Tibial artery (tissue), 4 donors: Measurements from ENCODE around the gene GOLGB1.

Experiments used
- DNase-seq, 2 donors: peaks; one replicate each; pipeline ENCODE4 v3.0.0-alpha.2; 2019
- H3K27ac ChIP-seq, 2 donors: fragments of 200-600 bp; sonication (generic) in 1 of 2; 1 replicate in 1 of 2; 2 replicates in 1 of 2; pipeline ENCODE4 v1.5.1; 2018 to 2019; ENCODE audit warnings: mild to moderate bottlenecking in 1 of 2
- H3K27me3 ChIP-seq, 2 donors: fragments of 200-600 bp; sonication (generic) in 1 of 2; one replicate each; pipeline versions ENCODE4 v1.5.1 to v1.6.0; 2016 to 2019
- H3K36me3 ChIP-seq, 3 donors: fragments of 200-600 bp; sonication (generic) in 2 of 3; one replicate each; pipeline ENCODE4 v1.5.1; 2016 to 2019; ENCODE audit warnings: mild to moderate bottlenecking in 2 of 3
- H3K4me1 ChIP-seq, 4 donors: fragments of 200-600 bp; sonication (generic) in 2 of 4; 1 replicate in 3 of 4; 2 replicates in 1 of 4; pipeline ENCODE4 v1.5.1; 2016 to 2019
- H3K4me3 ChIP-seq, 2 donors: fragments of 200-600 bp; sonication (generic) in 1 of 2; 1 replicate in 1 of 2; 2 replicates in 1 of 2; pipeline ENCODE4 v1.5.1; 2018 to 2019; ENCODE audit warnings: mild to moderate bottlenecking in 2 of 2
- H3K9me3 ChIP-seq, 3 donors: fragments of 200-600 bp; sonication (generic) in 1 of 3; one replicate each; pipeline ENCODE4 v1.5.1; 2016 to 2019
- intact Hi-C: fragments of 100-400 bp; cut with DNase I; formaldehyde crosslinking; loops from one replicate; pipeline ENCODE4 v1.15.0; 2023; ENCODE audit warnings: low total_unique reads
- TF ChIP-seq, protein P1 (sequence below), 2 experiments: fragments of 200-600 bp in 1 of 2; fragments of 450-650 bp in 1 of 2; IDR thresholded peaks; one replicate each; pipeline ENCODE4 v1.5.1; 2017 to 2019; ENCODE audit warnings: antibody characterized with exemption in 2 of 2, mild to moderate bottlenecking in 1 of 2, moderate library complexity in 1 of 2

GOLGB1 gene

GRCh38 chr3:121627622-121628021, 121.9 kb downstream of the GOLGB1 start:
- Histone ChIP-seq H3K36me3 (no peaks in the 10 kb centered on the region), H3K4me1 (no peaks in the 10 kb centered on the region), H3K27ac (no peak overlapping the region), H3K9me3 (no peaks in the 10 kb centered on the region), H3K4me3 (no peak overlapping the region), H3K27me3 (no peaks in the 10 kb centered on the region)
- no peak for DNase-seq
- intact Hi-C loops = no loop called here
- TF ChIP-seq, protein P1, sequence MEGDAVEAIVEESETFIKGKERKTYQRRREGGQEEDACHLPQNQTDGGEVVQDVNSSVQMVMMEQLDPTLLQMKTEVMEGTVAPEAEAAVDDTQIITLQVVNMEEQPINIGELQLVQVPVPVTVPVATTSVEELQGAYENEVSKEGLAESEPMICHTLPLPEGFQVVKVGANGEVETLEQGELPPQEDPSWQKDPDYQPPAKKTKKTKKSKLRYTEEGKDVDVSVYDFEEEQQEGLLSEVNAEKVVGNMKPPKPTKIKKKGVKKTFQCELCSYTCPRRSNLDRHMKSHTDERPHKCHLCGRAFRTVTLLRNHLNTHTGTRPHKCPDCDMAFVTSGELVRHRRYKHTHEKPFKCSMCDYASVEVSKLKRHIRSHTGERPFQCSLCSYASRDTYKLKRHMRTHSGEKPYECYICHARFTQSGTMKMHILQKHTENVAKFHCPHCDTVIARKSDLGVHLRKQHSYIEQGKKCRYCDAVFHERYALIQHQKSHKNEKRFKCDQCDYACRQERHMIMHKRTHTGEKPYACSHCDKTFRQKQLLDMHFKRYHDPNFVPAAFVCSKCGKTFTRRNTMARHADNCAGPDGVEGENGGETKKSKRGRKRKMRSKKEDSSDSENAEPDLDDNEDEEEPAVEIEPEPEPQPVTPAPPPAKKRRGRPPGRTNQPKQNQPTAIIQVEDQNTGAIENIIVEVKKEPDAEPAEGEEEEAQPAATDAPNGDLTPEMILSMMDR (IDR thresholded peaks at IDR 0.05) = no peak

DNA sequence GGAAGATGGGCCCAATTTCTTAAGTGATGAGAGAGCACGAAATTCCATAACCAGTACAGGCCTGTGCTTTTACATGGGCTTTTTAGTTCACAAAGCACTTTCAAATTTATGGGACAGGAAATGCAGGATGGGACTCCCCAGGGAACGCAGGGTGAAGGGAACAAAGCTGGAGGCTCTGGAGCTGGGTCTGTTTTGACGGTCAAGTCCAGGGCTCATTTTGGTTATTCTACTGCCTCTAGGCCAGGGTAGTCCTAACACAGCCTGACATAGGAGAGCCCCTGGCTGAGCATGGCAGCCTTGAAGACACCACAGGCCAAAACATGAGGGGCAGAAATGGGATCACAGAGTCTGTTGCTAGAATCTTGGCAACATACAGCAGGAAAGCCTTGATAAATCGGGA, 122.3 kb downstream of the GOLGB1 start:
- Histone ChIP-seq H3K36me3 (no peaks in the 10 kb centered on the region), H3K4me3 (no peak overlapping the region), H3K27ac (no peak overlapping the region), H3K4me1 (no peaks in the 10 kb centered on the region), H3K9me3 (no peaks in the 10 kb centered on the region), H3K27me3 (no peaks in the 10 kb centered on the region)
- intact Hi-C loops = no loop called here
- TF ChIP-seq, protein P1 (IDR thresholded peaks at IDR 0.05) = no peak
- DNase-seq = no peak

DNA sequence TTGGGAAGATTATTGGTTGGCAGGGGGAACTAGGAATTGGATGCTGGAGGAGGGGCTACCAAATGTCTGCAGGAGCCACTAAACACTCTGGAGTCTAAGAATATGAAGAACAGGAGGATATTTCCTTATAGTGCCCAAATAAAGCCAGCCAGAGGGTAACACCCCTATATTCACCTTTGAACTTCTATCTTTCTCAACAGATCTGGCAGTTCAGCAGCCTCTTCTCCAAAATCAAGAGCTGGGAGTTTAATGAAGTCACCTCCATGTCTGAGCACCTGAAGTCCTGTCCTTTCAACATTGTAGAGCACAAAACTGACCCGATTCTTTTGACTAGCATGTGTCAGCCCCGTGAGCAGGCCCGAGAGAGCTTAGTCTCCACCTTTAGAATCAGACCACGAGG, 123.0 kb downstream of the GOLGB1 start:
- TF ChIP-seq, protein P1 (IDR thresholded peaks at IDR 0.05) = no peak
- no peak for DNase-seq
- no peak overlapping the region for H3K4me3 ChIP-seq
- intact Hi-C loops = no loop called here
- no peaks in the 10 kb centered on the region for H3K4me1 ChIP-seq
- H3K27me3 ChIP-seq = no peaks in the 10 kb centered on the region
- H3K27ac ChIP-seq = no peak overlapping the region
- no peaks in the 10 kb centered on the region for H3K36me3 ChIP-seq
- no peaks in the 10 kb centered on the region for H3K9me3 ChIP-seq

GRCh38 chr3:121624147-121624899, 125.2 kb downstream of the GOLGB1 start:
- Histone ChIP-seq H3K4me1 (no peaks in the 10 kb centered on the region), H3K27me3 (no peaks in the 10 kb centered on the region), H3K36me3 (no peaks in the 10 kb centered on the region), H3K9me3 (no peaks in the 10 kb centered on the region), H3K4me3 (no peak overlapping the region), H3K27ac (no peak overlapping the region)
- no peak for DNase-seq
- intact Hi-C loops = no loop called here
- TF ChIP-seq, protein P1 (IDR thresholded peaks at IDR 0.05) = no peak

DNA sequence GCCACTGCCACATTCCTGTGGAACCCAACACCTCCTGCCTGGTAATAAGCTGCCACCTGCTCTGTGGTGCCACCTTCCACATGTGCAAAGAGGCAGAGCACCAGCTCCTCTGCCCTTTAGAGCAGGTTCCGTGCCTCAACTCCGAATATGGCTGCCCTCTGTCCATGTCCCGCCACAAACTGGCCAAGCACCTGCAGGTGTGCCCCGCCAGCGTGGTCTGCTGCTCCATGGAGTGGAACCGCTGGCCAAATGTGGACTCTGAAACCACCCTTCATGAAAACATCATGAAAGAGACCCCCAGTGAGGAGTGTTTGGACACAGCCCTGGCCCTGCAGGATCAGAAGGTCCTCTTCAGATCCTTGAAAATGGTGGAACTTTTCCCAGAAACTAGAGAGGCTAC, 128.1 kb downstream of the GOLGB1 start:
- Histone ChIP-seq H3K4me3 (no peak overlapping the region), H3K27ac (no peak overlapping the region), H3K9me3 (no peaks in the 10 kb centered on the region), H3K4me1 (no peaks in the 10 kb centered on the region), H3K27me3 (no peaks in the 10 kb centered on the region), H3K36me3 (no peaks in the 10 kb centered on the region)
- no peak for DNase-seq
- TF ChIP-seq, protein P1 (IDR thresholded peaks at IDR 0.05) = no peak
- intact Hi-C loops = no loop called here
